Coronary artery (tissue), 2 donors: ENCODE measurements around the gene LRRFIP1.

Experiments
- DNase-seq: peaks from one replicate; pipeline ENCODE4 v3.0.0-alpha.2; 2017; ENCODE audit warnings: low spot score
- H3K27ac ChIP-seq, 2 donors: fragments of 200-600 bp; sonication (generic); one replicate each; pipeline ENCODE4 v1.5.1; 2016 to 2019
- H3K4me3 ChIP-seq: fragments of 200-600 bp; sonication (generic); 2 replicates; pipeline ENCODE4 v1.5.1; 2016; ENCODE audit warnings: mild to moderate bottlenecking, moderate library complexity
- CTCF ChIP-seq: fragments of 200-600 bp; sonication (generic); IDR thresholded peaks from one replicate; pipeline ENCODE4 v1.5.1; 2019; ENCODE audit warnings: antibody characterized with exemption

Gene LRRFIP1

GRCh38 chr2:237585590-237586221 is 41.7 kb upstream of the LRRFIP1 start:
- H3K4me3 ChIP-seq: no peak overlapping the region
- H3K27ac ChIP-seq: no peak overlapping the region
- DNase-seq: no peak
- TF ChIP-seq CTCF: no peak

DNA sequence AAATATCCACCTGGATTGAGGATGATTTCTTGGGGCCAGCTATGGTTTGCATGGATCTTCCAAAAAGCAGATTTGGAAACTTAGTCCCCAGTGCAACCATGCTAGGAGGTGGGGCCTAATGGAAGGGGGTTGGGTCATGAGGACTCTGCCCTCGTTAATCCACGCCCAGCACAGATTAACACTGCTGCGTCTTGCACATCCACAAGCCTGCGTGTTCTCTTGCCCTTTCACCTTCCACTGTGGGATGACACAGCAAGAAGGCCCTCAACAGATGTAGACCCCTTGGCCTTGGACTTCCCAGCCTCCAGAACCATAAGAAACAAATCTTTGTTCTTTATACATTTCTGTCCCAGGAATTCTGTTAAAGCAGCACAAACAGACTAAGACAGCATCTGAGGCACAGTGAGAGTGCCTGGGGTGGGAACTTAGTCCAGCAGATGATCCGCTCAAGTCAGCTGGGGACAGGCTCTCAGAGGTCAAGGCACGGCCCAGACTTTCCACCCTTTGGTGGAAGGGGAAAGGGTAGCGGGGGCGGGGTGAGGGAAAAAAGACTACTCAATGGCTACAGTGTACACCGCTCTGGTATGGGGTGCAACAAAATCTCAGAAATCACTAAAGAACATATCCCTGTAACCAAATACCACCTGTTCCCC is 39.2 kb upstream of the LRRFIP1 start:
- DNase-seq: no peak
- no peak overlapping the region for H3K27ac ChIP-seq
- no peak for TF ChIP-seq CTCF
- no peak overlapping the region for H3K4me3 ChIP-seq

- no peak for DNase-seq
- TF ChIP-seq CTCF: no peak
- Histone ChIP-seq H3K27ac (peak within 1 kb of the TSS in 1 of 2 donors; percentile 2), H3K4me3 (peak within 1 kb of the TSS; percentile 10)
These were observed 36.9 kb upstream of the LRRFIP1 start, which contains the start of gene RAB17 for GRCh38 chr2:237590272-237591140. Gene RAB17 (minus strand): TSS chr2:237590734. CDS start chr2:237586154, 4,580 bp downstream.

DNA sequence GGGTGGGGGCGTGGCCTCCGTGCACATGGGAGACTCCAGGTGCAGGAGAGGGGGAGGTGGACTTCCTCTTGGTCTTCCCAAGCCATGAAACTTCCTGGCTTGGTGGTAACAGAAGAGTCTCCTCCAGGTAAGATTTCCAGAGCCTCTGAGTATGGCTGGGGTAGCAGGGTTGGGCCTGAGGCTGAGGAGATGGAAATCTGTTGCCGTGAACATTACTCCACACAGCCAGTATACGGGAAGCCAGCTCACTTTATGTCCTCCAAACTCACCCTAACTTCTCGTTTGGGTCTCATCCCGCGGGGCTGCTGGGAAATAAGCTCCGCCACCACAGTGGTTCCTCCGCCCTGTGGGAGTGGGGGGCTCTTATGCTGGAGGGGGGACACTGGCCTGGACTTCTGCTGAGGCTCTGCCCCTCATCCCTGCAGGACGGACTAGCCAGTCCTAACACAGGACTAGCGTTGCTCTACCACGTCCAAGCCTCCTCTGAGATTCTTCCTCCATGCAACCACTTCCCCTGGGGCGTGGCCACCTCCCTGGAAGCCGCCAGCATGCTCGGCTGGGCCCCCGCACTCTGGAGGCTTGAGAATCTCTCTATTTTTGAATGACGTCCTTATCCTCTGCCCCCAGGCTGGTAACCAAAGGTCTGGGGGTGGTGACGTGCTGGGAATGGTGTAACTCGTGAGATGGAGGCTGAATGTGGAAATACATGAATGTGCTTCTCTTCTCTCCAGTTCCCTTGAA is 36.1 kb upstream of the LRRFIP1 start:
- no peak for DNase-seq
- TF ChIP-seq CTCF: no peak
- peak overlapping the region; percentile 3 for H3K4me3 ChIP-seq
- H3K27ac ChIP-seq: no peak overlapping the region

- H3K27ac ChIP-seq: no peak overlapping the region
- no peak for TF ChIP-seq CTCF
- DNase-seq: no peak
- no peak overlapping the region for H3K4me3 ChIP-seq
These were observed 34.9 kb upstream of the LRRFIP1 start for GRCh38 chr2:237592425-237592980.

DNA sequence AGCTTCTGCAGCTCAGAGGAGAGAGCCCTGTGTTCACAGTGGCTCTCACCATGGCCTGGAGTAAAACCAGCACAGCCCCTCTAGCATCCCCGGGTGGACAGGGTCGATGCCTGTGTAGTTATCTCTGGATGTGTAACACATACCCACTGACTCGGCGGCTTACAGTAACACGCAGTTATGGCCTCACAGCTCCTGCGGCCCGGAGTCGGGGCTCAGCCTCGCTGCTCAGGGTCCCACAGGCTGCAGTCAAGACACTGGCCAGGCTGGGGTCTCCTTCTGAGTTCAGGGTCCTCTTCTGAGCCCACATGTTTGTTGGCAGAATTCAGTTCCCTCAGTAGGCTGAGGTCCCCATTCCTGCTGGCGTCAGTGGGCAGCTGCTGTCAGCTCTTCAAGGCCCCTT is 34.4 kb upstream of the LRRFIP1 start:
- no peak overlapping the region for H3K4me3 ChIP-seq
- DNase-seq: no peak
- TF ChIP-seq CTCF: no peak
- peak overlapping the region in 1 of 2 donors; percentile 86 for H3K27ac ChIP-seq
